HG03159 (cell line): Measurements from ENCODE around the gene SLC22A12.
"Not testable (repeated sequence)": the region's sequence is repeated elsewhere in the genome, so short reads cannot be mapped to it uniquely, and the experiment has no call there.

Experiments used
- ATAC-seq: cut with Tn5 transposase; IDR thresholded peaks from one replicate; pipeline ENCODE4 v1.9.1; 2021; ENCODE audit warnings: mild to moderate bottlenecking, moderate library complexity; ENCODE audit not compliant: unreplicated experiment

The SLC22A12 gene

DNA sequence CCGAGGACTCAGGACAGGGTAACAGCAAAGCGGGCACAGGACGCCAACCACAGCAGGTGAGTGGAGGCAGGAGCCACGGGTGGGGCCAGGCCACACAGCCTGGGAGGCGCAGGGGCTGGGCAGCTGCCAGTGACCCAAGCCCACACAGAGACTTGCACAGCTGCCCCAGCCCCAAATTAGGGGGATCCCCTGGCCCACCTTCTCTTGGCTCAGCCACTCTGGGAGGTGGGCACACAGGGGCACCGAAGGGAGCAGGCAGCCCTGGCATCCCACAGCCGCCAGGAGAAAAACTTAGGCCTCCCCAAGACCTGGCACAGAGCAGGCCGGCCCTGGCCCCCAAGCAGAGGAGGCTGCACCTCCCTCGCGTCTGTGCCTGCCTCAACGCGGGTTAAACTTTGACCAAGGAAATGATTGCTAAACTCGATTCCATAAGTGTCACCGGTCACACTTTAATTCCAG is at the start of gene SLC22A12:
Gene SLC22A12 (plus strand): TSS at position 458 of the 459 bp plus-strand sequence. CDS start 337 bp downstream, outside the sequence.
- ATAC-seq = no peak

- ATAC-seq = no peak
These were observed 48.6 kb upstream of the SLC22A12 start for GRCh38 chr11:64542172-64543125.

GRCh38 chr11:64543818-64544217 is 47.2 kb upstream of the SLC22A12 start:
- ATAC-seq = no peak

GRCh38 chr11:64544616-64545296 is 46.3 kb upstream of the SLC22A12 start:
- ATAC-seq = no peak

GRCh38 chr11:64545619-64546018 is 45.4 kb upstream of the SLC22A12 start:
- no peak for ATAC-seq

DNA sequence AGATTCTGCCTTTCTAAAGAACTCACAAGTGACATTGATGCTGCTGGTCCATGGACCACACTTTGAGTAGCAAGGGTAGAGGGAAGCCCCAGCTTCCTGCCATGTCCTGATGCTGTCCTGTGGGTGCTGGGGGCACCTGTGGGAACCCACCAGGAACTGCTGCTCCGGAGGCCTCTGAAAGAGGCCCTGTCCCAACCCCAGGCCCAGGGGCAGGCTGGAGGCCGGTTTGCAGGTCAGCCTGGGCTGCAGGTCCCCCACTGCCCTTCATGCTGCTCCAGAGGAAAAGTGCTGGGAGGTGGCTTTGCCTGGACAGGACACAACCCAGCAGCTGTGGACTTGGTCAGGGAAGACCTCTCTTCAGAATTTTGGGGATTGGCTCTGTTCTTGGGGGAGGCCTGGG is 44.8 kb upstream of the SLC22A12 start:
- ATAC-seq = no peak

GRCh38 chr11:64546600-64546999 is 44.4 kb upstream of the SLC22A12 start:
- no peak for ATAC-seq

DNA sequence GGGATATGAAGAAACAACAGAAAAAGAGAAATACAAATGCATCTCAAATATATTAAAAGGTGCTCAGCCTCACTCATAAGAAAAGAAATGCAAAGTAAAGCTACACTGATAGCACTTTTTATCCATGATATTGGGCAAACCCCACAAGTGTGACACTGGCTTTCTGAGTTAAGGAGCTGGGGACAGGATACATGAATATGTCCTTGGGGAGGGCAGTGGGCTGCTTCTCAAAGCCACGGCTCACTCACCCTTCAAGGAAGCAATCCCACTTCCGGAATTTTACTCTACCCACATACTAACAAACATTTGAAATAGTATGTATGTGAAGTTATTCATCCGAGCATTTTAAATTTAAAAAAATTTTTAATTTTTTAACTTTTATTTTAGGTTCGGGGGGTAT is 41.1 kb upstream of the SLC22A12 start:
- no peak for ATAC-seq

DNA sequence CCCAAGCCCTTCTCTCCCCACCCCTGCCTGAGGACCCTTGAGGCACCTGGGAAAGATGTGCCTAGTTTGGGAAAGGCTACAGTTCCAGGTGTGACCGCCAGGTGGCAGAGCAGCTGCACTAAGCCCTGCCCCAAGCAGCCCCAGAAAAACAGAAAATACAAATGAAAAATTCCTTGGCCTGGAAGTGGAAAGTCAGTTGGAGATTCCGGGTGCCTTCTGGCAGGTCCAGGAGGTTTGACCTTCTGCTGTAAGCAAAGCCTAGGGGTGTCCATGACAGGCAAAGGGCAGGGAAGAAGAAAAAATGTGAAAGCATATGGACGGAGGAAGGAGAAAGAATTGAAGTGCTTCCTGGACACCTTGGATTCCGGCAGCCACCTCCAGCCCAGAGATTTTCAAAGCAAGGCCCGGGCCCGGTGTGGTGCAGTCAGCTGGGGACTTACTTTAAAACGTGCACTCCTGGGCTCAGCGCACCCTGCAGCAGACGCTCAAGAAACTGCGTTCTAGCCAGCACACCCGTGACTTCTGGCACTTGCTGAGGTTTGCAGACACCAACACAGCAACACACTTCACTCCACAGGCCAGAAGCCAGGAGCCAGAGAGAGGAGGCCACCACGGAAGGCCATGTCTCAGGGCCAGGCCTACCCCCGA is 37.3 kb upstream of the SLC22A12 start:
- no peak for ATAC-seq

DNA sequence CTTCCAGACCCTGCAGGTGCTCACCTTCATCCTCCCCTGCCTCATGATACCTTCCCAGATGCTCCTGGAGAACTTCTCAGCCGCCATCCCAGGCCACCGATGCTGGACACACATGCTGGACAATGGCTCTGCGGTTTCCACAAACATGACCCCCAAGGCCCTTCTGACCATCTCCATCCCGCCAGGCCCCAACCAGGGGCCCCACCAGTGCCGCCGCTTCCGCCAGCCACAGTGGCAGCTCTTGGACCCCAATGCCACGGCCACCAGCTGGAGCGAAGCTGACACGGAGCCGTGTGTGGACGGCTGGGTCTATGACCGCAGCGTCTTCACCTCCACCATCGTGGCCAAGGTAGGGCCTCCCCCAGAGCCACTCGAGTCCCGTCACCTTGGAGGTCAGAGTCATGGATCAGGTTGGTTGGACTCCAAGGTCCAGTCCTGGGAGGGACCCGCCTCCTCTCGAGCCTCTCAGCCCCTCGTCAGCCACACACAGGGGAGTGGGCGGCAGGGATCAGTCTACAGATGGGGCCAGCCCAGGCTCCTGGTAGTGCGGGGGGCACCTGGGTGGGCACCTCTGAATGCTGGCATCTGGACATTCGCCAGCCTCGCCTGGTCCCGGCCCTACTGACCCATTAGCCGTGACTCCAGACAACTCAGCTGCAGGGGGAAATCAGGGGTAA is 34.8 kb upstream of the SLC22A12 start:
- no peak for ATAC-seq

- no peak for ATAC-seq
These were observed 34.2 kb upstream of the SLC22A12 start for GRCh38 chr11:64556721-64557250.

DNA sequence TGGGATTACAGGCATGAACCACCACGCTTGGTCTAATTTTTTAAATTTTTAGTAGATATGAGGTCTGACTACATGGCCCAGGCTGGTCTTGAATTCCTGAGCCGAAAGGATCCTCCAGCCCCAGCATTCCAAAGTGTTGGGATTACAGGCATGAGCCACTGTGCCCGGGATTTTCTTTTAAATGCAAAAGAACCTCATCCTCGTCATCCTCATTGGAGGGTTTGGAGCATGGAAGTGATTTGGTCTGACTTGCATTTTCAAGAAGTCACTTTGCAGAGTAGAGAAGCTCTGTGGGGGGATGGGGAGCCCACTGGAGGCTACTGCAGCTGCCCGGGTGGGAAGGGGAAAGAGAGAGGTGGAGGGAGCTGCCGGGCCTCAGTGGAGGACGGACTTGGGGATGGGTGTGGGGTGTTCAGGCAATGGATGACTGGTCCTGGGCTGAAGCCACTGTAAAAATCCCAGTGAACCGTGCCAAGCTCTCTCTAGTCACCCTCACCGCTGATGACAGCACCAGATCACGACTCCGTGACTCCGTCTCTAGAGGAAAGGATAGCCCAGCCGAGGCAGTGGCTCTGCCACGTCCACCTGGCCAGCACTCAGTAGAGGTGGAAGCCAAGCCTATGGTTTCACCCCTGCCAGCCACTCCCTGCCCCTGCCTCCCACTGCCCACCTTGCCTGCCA is 32.8 kb upstream of the SLC22A12 start:
- ATAC-seq = no peak

GRCh38 chr11:64558869-64559268 is 32.2 kb upstream of the SLC22A12 start:
- ATAC-seq = no peak

GRCh38 chr11:64559351-64560138 is 31.5 kb upstream of the SLC22A12 start:
- ATAC-seq = no peak

- ATAC-seq = no peak
These were observed 30.8 kb upstream of the SLC22A12 start for GRCh38 chr11:64560139-64560771.

GRCh38 chr11:64560941-64561340 is 30.1 kb upstream of the SLC22A12 start:
- no peak for ATAC-seq

DNA sequence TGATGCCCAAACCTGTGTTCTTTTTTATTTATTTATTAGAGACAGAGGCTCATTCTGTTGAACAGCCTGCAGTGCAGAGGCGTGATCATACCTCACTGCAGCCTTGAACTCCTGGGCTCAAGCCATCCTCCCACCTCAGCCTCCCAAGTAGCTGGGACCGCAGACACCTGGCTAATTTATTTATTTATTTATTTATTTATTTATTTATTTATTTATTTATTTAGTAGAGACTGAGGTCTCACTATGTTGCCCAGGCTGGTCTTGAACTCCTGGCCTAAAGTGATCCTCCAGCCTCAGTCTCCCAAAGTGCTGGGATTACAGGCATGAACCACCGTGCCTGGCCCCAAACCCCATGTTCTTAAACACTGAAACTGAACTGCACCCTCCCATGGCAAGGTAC is 29.6 kb upstream of the SLC22A12 start:
- ATAC-seq = not testable (repeated sequence)

DNA sequence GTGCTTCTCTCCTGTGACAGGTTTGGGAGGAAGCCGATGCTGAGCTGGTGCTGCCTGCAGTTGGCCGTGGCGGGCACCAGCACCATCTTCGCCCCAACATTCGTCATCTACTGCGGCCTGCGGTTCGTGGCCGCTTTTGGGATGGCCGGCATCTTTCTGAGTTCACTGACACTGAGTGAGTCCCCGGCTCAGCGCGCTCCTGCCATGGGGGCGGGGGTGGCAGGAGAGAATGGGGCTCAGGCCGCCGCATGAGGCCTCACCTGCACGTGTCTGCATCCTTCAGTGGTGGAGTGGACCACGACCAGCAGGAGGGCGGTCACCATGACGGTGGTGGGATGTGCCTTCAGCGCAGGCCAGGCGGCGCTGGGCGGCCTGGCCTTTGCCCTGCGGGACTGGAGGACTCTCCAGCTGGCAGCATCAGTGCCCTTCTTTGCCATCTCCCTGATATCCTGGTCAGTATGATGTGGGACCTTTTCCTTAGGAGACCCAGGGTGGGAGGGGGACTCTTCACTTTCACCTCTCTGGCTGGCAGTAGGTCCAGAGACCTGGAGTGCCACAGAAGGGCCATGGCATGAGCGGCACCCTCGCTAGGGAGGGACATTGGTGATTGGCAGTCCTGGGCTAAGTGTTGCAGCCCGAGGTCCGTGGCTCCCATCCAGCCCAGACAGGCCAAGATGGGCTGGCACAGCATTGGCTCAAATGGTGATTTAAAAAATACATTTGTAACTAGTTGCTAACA is 28.9 kb upstream of the SLC22A12 start:
- no peak for ATAC-seq
